Measurements from ENCODE around the gene MGAT4C. TPM values are rescaled to one million over a fixed set of nuclear protein-coding genes. Genes with fewer than 3 reads are reported as not detected.

Gene MGAT4C
- total and polyA plus RNA-seq, 7 experiments from 2014 or later = not detected

DNA sequence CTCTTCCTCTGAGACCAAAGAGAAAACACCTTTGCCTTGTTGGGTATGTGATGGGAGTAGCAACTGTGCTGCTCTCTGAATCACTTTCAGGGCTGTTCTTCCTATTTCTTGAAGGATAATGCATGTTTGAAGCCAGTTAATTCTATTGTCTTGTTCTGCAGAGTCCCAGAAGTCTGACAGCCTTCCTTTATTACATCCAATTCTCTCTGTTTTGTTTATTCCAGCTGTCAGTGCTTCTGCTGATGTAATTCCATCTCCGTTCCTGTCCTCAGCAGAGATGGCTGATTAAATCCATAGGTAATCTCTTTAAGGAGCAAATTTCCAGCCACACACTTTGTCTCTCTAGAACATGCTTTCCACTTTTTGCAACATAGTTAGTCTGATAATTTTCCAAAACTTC is 59.7 kb downstream of the MGAT4C start:
- H3K9me3 Mint-ChIP-seq = peaks cover 0 to 5% (median 0%) of the 10 kb centered on the region in 11 donors
- Histone ChIP-seq H3K4me3 (ENCODE audit: low read length) (no peak overlapping the region), H3K27me3 (ENCODE audit: control insufficient read depth in 2 of 2, insufficient read depth in 2 of 2, low read length in 2 of 2) (no peaks in the 10 kb centered on the region), H3K27ac (ENCODE audit: low read depth, low read length) (no peak overlapping the region), H3K4me1 (ENCODE audit: control insufficient read depth in 2 of 2, insufficient read depth in 2 of 2, low read length in 2 of 2) (no peaks in the 10 kb centered on the region), H3K36me3 (ENCODE audit: control insufficient read depth in 2 of 3, insufficient read depth in 3 of 3, low read length in 3 of 3) (no peaks in the 10 kb centered on the region), H3K9me3 (ENCODE audit: control insufficient read depth in 2 of 3, low read length in 3 of 3) (no peaks in the 10 kb centered on the region)
- no peak overlapping the region for H3K27ac Mint-ChIP-seq
- no peaks in the 10 kb centered on the region for H3K27me3 Mint-ChIP-seq
- H3K4me3 Mint-ChIP-seq = no peak overlapping the region
- ATAC-seq (no peak), DNase-seq (no peak)
- ChIA-PET POLR2A (no interaction called here), CTCF (no interaction called here)
- intact Hi-C loops (cut with micrococcal nuclease) = no loop called here
- H3K4me1 Mint-ChIP-seq = no peaks in the 10 kb centered on the region
- no peaks in the 10 kb centered on the region for H3K36me3 Mint-ChIP-seq

DNA sequence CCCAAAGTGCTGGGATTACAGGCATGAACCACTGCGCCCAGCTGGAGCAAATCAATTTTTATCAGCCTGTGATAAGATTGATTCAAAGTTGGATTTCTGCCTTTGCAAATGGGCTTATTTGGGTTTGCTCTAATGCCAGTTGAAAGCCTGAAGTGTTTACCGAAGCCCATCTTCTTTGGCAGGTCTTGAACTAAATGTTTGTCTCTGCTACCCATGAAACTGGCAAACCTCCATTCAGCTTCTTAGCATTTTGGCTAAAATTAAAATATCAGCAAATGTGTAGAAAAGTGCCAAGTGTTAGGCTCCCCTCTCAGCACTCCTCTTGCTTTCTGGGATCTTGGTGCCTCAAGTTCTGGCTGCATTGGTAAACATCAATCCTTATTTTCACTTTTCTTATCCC is 61.5 kb downstream of the MGAT4C start:
- POLR2A ChIA-PET = no interaction called here
- no peaks in the 10 kb centered on the region for H3K27me3 ChIP-seq (ENCODE audit: control insufficient read depth in 2 of 2, insufficient read depth in 2 of 2, low read length in 2 of 2)
- ATAC-seq (no peak), DNase-seq (no peak)
- Mint-ChIP-seq H3K36me3 (no peaks in the 10 kb centered on the region), H3K4me1 (no peaks in the 10 kb centered on the region), H3K4me3 (no peak overlapping the region), H3K9me3 (peaks cover 0 to 5% (median 0%) of the 10 kb centered on the region in 11 donors), H3K27ac (no peak overlapping the region), H3K27me3 (no peaks in the 10 kb centered on the region)
- H3K36me3 ChIP-seq (ENCODE audit: control insufficient read depth in 2 of 3, insufficient read depth in 3 of 3, low read length in 3 of 3) = no peaks in the 10 kb centered on the region
- CTCF ChIA-PET = no interaction called here
- intact Hi-C loops (cut with micrococcal nuclease) = no loop called here
- no peaks in the 10 kb centered on the region for H3K9me3 ChIP-seq (ENCODE audit: control insufficient read depth in 2 of 3, low read length in 3 of 3)
- no peak overlapping the region for H3K27ac ChIP-seq (ENCODE audit: low read depth, low read length)
- H3K4me1 ChIP-seq (ENCODE audit: control insufficient read depth in 2 of 2, insufficient read depth in 2 of 2, low read length in 2 of 2) = no peaks in the 10 kb centered on the region
- H3K4me3 ChIP-seq (ENCODE audit: low read length) = no peak overlapping the region

DNA sequence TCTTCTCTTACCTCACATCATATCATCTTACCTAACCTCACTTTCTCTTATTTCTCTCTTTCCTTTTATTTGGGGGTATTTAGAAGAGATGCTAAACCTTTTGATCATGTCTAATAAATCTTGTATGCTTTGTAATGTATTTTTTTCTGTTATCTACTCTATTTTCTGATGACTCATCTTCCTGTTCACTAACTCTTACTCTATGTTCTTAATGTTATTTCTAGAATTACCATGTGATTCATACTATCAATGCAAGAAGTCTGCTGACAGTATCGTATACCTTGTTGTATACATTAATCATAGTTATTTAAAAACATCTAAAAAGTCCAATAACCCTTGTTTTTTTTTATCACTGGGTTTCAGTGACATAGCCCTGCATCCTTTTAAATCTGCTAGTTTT is 62.3 kb downstream of the MGAT4C start:
- Histone ChIP-seq H3K27me3 (ENCODE audit: control insufficient read depth in 2 of 2, insufficient read depth in 2 of 2, low read length in 2 of 2) (no peaks in the 10 kb centered on the region), H3K27ac (ENCODE audit: low read depth, low read length) (no peak overlapping the region), H3K4me1 (ENCODE audit: control insufficient read depth in 2 of 2, insufficient read depth in 2 of 2, low read length in 2 of 2) (no peaks in the 10 kb centered on the region), H3K36me3 (ENCODE audit: control insufficient read depth in 2 of 3, insufficient read depth in 3 of 3, low read length in 3 of 3) (no peaks in the 10 kb centered on the region), H3K9me3 (ENCODE audit: control insufficient read depth in 2 of 3, low read length in 3 of 3) (no peaks in the 10 kb centered on the region), H3K4me3 (ENCODE audit: low read length) (no peak overlapping the region)
- H3K4me3 Mint-ChIP-seq = no peak overlapping the region
- no peaks in the 10 kb centered on the region for H3K4me1 Mint-ChIP-seq
- H3K27me3 Mint-ChIP-seq = no peaks in the 10 kb centered on the region
- peak overlapping the region in 1 of 9 donors; percentile 1 for H3K27ac Mint-ChIP-seq
- intact Hi-C loops (cut with micrococcal nuclease) = no loop called here
- H3K9me3 Mint-ChIP-seq = peaks cover 0 to 5% (median 0%) of the 10 kb centered on the region in 11 donors
- ATAC-seq (no peak), DNase-seq (no peak)
- ChIA-PET CTCF (no interaction called here), POLR2A (no interaction called here)
- no peaks in the 10 kb centered on the region for H3K36me3 Mint-ChIP-seq

DNA sequence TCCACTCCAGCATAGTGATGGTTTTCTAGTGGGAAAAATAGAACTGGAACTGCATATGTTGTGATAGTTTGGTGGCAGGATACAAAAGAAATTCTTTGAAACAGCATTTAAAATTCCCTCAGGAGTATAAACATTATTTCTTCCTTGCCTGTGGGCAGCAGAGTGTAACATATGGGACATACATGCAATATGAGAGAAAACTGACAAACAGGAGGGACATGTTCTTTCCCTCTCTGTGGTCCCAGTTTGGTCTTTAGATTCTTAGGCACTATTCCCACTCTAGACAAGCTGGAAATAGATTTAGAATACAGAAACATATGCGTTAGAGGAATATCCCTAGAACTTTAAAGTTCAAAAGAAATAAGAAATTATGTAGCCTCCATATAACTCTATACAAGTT is 68.0 kb downstream of the MGAT4C start:
- Histone ChIP-seq H3K4me1 (ENCODE audit: control insufficient read depth in 2 of 2, insufficient read depth in 2 of 2, low read length in 2 of 2) (no peaks in the 10 kb centered on the region), H3K9me3 (ENCODE audit: control insufficient read depth in 2 of 3, low read length in 3 of 3) (no peaks in the 10 kb centered on the region), H3K4me3 (ENCODE audit: low read length) (no peak overlapping the region), H3K27me3 (ENCODE audit: control insufficient read depth in 2 of 2, insufficient read depth in 2 of 2, low read length in 2 of 2) (no peaks in the 10 kb centered on the region), H3K27ac (ENCODE audit: low read depth, low read length) (no peak overlapping the region), H3K36me3 (ENCODE audit: control insufficient read depth in 2 of 3, insufficient read depth in 3 of 3, low read length in 3 of 3) (no peaks in the 10 kb centered on the region)
- DNase-seq (no peak), ATAC-seq (no peak)
- Mint-ChIP-seq H3K4me3 (no peak overlapping the region), H3K4me1 (no peaks in the 10 kb centered on the region), H3K36me3 (no peaks in the 10 kb centered on the region), H3K9me3 (peaks cover 0 to 3% (median 0%) of the 10 kb centered on the region in 11 donors), H3K27me3 (no peaks in the 10 kb centered on the region), H3K27ac (no peak overlapping the region)
- ChIA-PET CTCF (no interaction called here), POLR2A (no interaction called here)
- intact Hi-C loops (cut with micrococcal nuclease) = no loop called here

GRCh38 chr12:86186449-86186848 is 69.7 kb downstream of the MGAT4C start:
- H3K9me3 ChIP-seq (ENCODE audit: control insufficient read depth in 2 of 3, low read length in 3 of 3) = no peaks in the 10 kb centered on the region
- H3K4me3 ChIP-seq (ENCODE audit: low read length) = no peak overlapping the region
- H3K4me3 Mint-ChIP-seq = no peak overlapping the region
- ATAC-seq = no peak
- no peak overlapping the region for H3K27ac ChIP-seq (ENCODE audit: low read depth, low read length)
- ChIA-PET POLR2A (no interaction called here), CTCF (no interaction called here)
- intact Hi-C loops (cut with micrococcal nuclease) = no loop called here
- H3K4me1 Mint-ChIP-seq = no peaks in the 10 kb centered on the region
- no peaks in the 10 kb centered on the region for H3K27me3 Mint-ChIP-seq
- H3K36me3 ChIP-seq (ENCODE audit: control insufficient read depth in 2 of 3, insufficient read depth in 3 of 3, low read length in 3 of 3) = no peaks in the 10 kb centered on the region
- peaks cover 0 to 8% (median 0%) of the 10 kb centered on the region in 11 donors for H3K9me3 Mint-ChIP-seq
- H3K36me3 Mint-ChIP-seq = no peaks in the 10 kb centered on the region
- no peak for DNase-seq
- no peaks in the 10 kb centered on the region for H3K27me3 ChIP-seq (ENCODE audit: control insufficient read depth in 2 of 2, insufficient read depth in 2 of 2, low read length in 2 of 2)
- no peak overlapping the region for H3K27ac Mint-ChIP-seq
- H3K4me1 ChIP-seq (ENCODE audit: control insufficient read depth in 2 of 2, insufficient read depth in 2 of 2, low read length in 2 of 2) = no peaks in the 10 kb centered on the region

- no peak overlapping the region for H3K4me3 ChIP-seq (ENCODE audit: low read length)
- no peak overlapping the region for H3K27ac Mint-ChIP-seq
- H3K27me3 ChIP-seq (ENCODE audit: control insufficient read depth in 2 of 2, insufficient read depth in 2 of 2, low read length in 2 of 2) = no peaks in the 10 kb centered on the region
- no peak overlapping the region for H3K4me3 Mint-ChIP-seq
- H3K27ac ChIP-seq (ENCODE audit: low read depth, low read length) = no peak overlapping the region
- no peaks in the 10 kb centered on the region for H3K27me3 Mint-ChIP-seq
- ChIA-PET CTCF (interaction anchor here (0.6 kb wide), 1 partner anchor 20 kb away, joined by 4 read pairs; no protein-coding TSS in a partner anchor), POLR2A (no interaction called here)
- peaks cover 0 to 14% (median 3%) of the 10 kb centered on the region in 11 donors for H3K9me3 Mint-ChIP-seq
- no peaks in the 10 kb centered on the region for H3K4me1 ChIP-seq (ENCODE audit: control insufficient read depth in 2 of 2, insufficient read depth in 2 of 2, low read length in 2 of 2)
- H3K9me3 ChIP-seq (ENCODE audit: control insufficient read depth in 2 of 3, low read length in 3 of 3) = no peaks in the 10 kb centered on the region
- DNase-seq = no peak
- intact Hi-C loops (cut with micrococcal nuclease) = no loop called here
- no peaks in the 10 kb centered on the region for H3K36me3 ChIP-seq (ENCODE audit: control insufficient read depth in 2 of 3, insufficient read depth in 3 of 3, low read length in 3 of 3)
- no peaks in the 10 kb centered on the region for H3K4me1 Mint-ChIP-seq
- ATAC-seq = no peak
- H3K36me3 Mint-ChIP-seq = peaks cover 0 to 3% (median 0%) of the 10 kb centered on the region in 5 donors
Measured at GRCh38 chr12:86179855-86180254, 76.3 kb downstream of the MGAT4C start.

DNA sequence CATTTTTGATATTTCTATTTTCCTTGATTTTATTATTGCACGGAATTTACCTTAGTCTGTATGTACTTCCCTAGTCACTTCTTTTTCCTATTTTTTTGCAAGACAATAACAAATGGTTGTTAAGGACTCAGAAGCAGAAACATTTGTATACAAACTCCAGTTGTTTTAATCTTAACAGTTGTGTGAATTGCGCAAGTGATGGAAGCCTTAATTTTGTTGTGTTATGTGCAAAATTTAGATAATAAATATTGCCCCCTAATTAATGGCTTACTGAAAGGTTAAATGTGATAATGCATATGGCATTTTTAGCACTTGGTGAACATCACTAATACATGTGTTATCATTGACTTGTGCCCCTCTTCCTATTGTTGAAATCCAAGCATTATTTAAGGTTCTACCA is 82.0 kb downstream of the MGAT4C start:
- no peak overlapping the region for H3K4me3 Mint-ChIP-seq
- Histone ChIP-seq H3K36me3 (ENCODE audit: control insufficient read depth in 2 of 3, insufficient read depth in 3 of 3, low read length in 3 of 3) (no peaks in the 10 kb centered on the region), H3K27me3 (ENCODE audit: control insufficient read depth in 2 of 2, insufficient read depth in 2 of 2, low read length in 2 of 2) (no peaks in the 10 kb centered on the region), H3K4me3 (ENCODE audit: low read length) (no peak overlapping the region), H3K4me1 (ENCODE audit: control insufficient read depth in 2 of 2, insufficient read depth in 2 of 2, low read length in 2 of 2) (no peaks in the 10 kb centered on the region), H3K9me3 (ENCODE audit: control insufficient read depth in 2 of 3, low read length in 3 of 3) (no peaks in the 10 kb centered on the region), H3K27ac (ENCODE audit: low read depth, low read length) (no peak overlapping the region)
- no peak overlapping the region for H3K27ac Mint-ChIP-seq
- no peak for ATAC-seq
- H3K4me1 Mint-ChIP-seq = no peaks in the 10 kb centered on the region
- ChIA-PET POLR2A (no interaction called here), CTCF (no interaction called here)
- H3K9me3 Mint-ChIP-seq = peaks cover 0 to 9% (median 0%) of the 10 kb centered on the region in 11 donors
- no peaks in the 10 kb centered on the region for H3K27me3 Mint-ChIP-seq
- peaks cover 0 to 3% (median 0%) of the 10 kb centered on the region in 5 donors for H3K36me3 Mint-ChIP-seq
- intact Hi-C loops (cut with micrococcal nuclease) = no loop called here
- no peak for DNase-seq
